Stimulated activated CD4-positive, alpha-beta T cell treated with anti-CD3 and anti-CD28 coated beads, Interleukin-15, amount 100 ng/mL, for 48 hours (primary cell): ENCODE results near the gene LACTB.

Experiments
- DNase-seq, 2 donors: peaks; one replicate each; pipeline ENCODE4 v3.0.0-alpha.2; 2020; ENCODE audit warnings: low read depth in 2 of 2

LACTB gene

DNA sequence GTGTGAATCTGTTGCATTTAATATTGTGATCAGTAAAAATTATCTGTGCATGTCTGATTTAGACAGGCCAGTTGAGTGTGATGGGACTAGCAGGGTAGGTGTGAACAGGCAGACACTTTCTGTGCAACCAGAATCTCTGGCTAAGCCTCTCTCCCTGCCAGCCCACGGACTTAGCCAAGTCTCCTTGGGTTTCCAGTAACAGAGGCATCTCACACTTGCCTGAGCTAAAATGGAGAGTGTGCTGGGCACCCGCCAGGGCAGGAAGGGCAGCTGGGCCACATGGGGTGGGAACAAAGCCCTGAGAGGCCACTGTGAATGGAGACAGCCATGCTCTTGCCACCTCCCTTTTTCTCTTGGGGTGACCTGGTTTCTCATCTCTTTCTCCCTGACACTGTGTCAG lies 48.1 kb downstream of the LACTB start:
- DNase-seq: no peak

DNA sequence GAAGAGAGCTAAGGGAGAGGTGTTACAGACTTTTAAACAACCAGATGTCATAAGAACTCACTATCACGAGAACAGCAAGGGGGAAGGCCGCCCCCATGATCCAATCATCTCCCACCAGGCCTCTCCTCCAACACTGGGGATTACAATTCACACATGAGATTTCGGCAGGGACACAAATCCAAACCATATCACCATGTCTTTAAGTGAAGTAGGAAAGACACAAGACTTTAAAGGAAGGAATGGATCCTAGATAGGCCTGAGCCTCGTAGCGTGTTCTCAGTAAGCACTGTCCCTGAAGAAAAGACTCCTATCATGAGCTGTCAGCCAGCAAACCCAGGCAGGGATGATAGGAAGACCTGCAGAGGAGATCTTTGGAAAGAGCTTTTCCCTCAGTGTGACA lies 50.7 kb downstream of the LACTB start:
- no peak for DNase-seq

DNA sequence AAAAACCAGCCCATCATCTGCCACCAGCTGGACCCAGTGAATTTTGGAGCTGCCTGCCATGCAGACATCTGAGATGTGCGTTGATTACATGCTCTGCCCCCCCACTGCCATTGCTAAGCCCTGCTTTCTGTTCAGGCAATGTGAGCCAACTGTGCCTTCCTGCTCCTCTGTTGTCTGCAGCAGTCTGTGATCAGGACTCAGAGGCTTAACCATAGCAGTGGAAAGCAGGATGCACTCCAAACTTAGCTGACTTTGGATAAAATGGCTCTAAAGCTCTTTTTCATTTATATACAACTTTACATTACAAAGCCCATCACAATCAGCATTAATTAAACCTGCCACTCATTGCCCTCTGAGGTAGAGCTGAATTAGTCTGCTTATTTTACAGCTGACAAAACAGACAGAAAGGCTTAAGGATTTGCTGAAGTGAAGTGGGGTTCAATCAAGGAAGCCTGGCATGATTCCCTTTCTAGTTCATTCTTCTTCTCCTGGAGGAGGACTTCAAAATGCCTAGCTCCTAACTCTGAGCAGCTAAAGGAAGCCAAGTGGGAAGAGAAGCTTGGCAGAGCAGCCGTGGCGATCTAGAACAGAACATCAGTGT lies 51.3 kb downstream of the LACTB start:
- no peak for DNase-seq

DNA sequence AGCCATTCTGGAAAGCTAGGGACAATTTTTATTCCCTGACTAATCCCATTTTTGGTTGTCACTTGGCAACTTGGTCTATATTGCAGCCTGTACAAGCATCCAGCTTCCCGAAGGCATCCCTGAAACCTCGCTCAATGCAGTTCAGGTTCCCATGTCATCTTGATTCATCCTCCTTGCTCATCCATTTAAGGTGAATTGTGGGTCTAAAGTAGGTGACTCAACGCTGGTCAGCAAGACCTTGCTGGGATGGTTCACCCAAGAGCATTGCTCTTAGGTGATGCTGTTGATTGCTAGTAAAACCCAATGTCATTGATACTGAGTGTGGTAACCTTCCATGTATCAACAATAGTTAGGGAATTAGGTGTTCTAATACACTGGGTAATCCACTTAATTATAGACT lies 54.6 kb downstream of the LACTB start:
- no peak for DNase-seq

DNA sequence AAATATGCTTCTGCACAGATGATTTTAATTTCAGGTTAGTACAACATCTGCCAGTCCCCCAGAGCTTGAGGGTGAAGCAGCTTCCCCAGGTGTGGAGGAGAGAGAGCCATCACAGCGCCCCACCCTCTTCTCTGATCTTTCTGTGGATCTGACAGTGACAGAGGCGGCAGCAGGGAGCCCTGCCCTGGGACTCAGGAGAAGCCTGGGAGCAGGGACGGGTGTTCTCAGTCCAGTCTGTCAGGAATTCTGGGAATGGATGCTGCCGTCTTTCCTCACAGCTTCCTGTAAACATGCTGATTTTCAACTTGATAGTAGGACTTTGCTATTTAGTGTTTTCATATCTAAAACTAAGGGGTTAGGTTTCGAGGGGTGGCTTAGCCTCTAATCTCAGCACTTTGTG lies 56.4 kb downstream of the LACTB start:
- DNase-seq: no peak

DNA sequence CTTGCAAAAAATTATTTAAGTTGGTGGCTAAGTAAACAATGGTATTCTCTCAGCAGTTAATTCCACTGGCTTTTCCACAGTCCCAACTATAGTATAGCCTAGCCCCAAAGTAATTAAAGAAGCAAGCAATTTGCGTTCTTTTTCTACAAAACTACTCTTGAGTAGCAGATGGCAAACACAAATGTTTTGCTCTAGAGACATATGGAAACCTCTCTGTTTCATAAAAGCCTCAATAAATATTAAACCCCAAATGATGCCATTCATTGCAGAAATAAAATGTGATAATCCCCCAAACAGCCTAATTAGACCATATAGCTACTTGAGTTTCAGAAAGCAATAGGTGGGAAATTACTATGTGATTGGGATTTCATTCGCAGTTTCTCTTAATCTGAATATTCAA lies 59.1 kb downstream of the LACTB start:
- DNase-seq: no peak

DNA sequence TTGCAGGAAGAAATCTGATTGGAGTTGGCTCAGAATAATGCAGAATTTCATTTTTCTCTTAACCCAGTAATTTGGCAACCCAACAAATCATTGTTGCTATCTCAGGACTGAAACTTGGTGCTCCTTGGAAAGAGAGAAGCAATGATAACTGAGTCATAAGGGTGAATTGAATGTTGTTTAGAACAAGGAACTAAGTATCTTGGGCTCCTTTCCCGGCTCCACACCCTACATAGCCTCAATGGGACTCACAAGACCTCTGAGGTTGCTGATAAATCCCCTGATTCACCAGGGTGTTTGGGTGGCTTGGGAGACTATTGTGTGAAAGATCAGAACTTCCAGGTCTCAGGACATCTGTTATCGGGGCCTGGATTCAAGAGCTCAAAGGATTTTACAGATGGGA lies 60.0 kb downstream of the LACTB start:
- DNase-seq: no peak

DNA sequence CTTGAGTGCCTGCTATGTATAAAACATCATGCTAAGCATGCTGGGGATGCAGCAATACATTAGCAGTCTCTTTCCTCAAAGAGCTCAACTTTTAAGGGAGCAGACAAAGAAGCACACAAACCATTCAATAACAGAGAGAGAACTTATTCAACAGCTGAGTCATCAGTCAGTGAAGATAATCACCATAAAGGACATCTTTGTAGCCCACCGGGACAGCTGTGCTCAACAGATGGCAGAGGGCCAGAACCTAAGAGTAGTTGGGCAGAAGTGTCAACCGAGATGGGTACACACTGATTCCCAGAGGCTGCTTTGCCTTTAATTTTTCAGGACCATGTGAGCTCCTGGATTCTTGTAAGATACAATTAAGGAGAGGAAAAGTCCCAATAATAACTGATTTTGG lies 63.5 kb downstream of the LACTB start:
- DNase-seq: no peak

DNA sequence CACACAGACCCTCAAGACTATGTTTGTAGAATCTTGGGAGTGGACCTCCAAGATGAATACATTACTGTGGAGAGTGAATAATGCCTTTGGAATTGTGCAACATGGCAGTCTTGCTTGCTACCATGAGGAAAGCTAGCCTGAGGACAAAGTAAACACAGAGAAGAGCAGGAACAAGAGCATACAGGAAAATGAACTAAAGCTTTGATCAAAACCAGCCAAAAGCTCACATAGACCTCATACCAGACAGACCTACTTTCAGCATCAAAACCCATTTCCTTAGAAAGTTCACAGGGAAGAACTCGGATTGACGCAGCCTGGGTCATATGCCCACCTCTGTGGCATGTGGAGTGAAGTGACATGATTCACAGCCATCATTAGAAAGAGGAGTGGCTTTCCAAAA lies 64.4 kb downstream of the LACTB start:
- DNase-seq: no peak

DNA sequence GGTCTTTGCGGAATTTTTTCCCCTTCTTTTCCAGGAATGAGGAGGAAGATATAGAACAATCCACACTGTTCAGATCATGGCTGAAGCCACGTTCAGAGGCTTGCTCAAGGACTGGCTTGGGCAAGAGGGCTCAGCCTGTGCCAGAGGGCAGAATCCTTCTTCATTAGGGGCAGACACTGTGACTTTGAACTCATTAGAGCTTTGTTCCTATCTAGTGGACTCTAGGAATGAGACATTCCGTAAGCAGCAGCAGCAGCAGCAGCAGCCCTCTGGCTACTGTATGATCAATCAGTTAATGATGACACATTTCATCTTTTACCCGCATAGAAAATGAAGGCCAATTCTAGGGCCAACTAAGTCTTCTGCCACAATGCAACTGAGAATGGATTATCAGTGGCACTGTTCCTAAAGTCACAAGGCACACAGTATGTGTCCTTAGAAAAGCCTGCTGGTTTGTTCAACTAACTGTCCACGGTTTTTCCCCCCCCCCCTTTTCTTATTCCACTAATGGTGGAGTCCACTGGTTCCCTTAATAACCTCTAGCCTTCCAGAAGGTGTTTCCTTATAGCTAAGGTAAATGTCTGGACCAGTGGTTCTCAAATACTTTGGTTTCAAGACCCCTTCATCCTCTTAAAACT lies 66.0 kb downstream of the LACTB start:
- DNase-seq: no peak

DNA sequence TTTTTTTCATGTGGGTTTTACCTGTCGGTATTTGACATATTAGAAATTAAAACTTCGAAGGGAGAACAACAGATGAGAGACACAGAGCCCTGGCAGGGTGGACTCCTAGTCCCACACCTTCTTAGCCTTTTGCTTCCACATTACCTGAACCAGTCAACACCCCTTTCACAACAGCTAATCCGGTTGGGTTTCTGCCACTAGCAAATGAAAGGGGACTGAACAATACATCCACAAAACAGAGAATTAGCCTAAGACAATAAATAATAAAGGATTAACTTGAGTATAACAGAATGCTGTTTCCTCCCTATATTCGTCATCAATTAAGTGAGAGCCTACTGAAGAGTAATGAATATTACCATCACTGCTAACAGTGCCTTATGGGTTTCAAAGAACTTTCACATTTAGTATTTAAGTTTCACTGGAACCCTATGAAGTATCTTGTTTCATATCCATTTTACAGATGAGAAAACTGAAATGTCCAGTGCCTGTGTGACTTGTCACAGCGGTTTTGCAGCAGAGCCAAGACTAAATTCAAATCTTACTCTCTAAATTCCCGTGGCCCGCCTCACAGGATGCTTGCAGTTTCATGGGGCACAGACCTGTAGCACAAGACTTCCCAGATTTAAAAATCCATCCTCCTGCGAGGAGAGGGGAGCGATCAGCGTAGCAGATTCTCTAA lies 66.7 kb downstream of the LACTB start:
- no peak for DNase-seq

DNA sequence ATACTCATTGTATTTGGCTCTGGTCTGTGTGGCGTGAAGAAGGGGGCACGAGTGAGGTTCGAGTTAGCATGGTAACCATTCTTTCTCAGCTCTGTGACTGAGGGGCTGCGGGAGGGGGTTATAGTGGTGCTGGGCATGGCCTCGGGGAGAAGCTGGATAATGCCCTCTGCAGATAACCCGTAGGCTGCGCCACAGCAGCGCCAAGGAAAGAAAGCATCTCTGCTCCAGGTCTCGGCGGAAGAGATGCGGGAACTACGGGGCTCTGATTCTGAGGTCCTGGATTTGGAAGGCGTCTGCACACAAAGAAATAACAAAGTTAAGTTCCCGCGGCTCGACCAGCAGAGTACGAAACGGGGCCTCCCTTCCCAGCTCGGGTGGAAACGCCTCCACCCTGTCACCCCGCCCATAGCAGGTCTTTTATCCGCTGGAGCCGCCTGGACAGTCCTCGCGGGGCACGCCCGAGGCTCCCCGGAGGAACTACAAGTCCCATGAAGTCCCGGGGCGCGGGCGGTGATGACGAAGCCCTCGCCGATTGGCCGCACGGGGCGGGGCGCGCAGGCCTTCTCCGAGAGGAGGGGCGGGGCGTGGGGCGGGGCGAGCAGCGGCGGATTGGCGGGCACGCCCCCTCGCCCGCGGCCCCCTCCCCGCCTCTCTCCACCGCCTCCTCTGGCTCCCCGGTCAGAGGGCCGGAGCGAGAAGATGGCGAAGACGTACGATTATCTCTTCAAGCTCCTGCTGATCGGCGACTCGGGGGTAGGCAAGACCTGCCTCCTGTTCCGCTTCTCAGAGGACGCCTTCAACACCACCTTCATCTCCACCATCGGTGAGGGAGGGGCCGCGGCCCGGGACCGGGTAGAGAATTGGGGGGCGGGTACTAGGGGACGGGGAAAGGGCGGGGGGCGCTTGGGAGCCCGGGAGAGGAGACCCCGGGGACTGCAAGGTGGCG lies 67.5 kb downstream of the LACTB start, which contains the start of gene RAB8B:
Gene RAB8B, plus strand, starts transcription at position 681 of the 946 bp plus-strand sequence. Its CDS starts 19 bp downstream, at position 700.
- peak; percentile 97 to 100 for DNase-seq

DNA sequence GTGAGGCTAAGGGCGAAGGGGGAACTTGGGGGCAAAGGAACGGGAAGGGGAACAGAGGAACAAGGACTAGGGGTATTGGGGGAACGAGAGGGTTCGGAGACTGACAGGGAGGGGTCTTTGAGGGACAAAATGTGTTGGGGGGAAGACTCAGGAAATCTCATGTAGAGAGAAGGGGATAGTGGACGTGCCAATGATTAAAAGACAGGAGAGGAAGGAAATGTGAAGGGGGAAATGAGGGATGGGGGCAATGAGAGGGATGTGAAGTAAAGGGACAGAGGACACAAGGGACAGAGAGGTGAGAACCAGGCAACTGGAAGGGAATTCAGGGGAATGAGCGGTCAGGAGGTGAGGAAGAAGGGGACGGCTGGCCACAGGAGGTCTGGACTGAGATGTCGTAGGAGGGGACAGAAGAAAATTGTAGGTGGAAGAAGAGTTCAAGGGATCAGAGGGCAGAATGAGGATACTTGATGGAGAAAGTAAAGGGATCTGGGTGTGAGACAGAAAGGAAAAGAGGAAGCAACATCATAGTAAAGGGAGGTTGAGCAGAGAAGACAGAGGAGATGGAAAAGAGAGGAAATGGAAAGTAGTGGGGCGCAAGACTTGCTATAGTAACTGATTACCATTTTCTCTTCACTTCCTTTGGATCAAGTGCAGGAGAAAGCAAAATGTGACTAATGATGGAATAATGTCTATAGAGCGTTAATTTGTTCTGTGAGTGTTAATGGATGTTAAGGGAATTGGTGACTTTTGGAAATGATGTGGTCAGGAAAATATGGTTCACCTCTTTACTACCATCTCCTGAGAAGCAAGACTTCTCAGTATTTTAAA lies 68.5 kb downstream of the LACTB start:
- DNase-seq: no peak

DNA sequence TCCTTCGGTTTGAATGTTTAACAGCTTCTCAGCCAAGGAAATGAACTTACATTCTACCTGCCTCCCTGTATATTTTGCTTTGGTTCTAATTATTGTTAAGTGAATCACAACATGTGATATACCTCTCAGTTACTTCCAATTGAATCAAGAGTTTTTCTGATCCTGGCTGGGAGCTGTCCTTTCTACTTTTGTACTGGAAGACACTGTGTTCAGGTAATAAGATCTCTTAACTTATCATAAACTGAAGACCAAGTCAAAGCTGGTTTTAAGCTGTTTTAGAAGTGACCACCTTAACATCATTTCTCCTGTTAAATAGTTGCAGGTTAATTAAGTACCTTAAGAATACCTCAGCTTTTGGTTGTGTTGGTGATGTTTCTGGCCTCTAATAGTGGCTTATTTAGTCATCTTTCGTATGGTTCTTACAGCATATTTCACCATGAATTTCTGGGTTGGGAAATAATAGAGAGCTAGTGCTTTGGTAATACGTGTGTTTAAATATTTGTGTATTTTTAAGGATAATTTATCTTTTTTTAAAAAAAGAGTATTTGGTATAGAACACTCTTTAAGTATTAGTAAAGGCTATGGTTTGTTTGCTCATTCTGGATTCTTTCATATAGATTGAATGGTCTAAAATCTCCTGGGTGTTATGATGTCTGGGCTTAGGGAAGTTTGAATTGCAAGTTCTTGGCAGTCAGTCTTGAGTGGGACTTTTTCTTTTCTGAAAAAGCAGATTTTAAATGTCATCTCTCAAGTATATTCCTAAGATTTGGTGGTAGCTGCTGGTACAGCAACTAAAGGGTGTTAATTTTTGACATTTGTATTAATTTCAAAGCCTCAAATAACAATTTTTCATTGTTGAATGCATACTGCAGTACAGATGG lies 69.3 kb downstream of the LACTB start:
- DNase-seq: no peak
